Neural crest cell (in vitro differentiated cells): ENCODE data around the gene PSMB3. TPM values are rescaled to one million over a fixed set of nuclear protein-coding genes. Genes with fewer than 3 reads are reported as not detected.

Experiments
- DNase-seq: peaks from one replicate; pipeline ENCODE4 v3.0.0; 2021; ENCODE audit warnings: low read depth, mixed read lengths, low spot score
- H3K27ac Mint-ChIP-seq: one replicate; pipeline ENCODE4 v1.8.0; 2021; ENCODE audit warnings: mild to moderate bottlenecking, mixed read lengths; ENCODE audit not compliant: unreplicated experiment
- H3K27me3 Mint-ChIP-seq: 2 replicates; pipeline ENCODE4 v1.8.0; 2021; ENCODE audit warnings: low read depth, mild to moderate bottlenecking, mixed read lengths
- H3K36me3 Mint-ChIP-seq: 2 replicates; pipeline ENCODE4 v1.8.0; 2021; ENCODE audit warnings: low read depth, mild to moderate bottlenecking, mixed read lengths
- H3K4me1 Mint-ChIP-seq: 2 replicates; pipeline ENCODE4 v1.8.0; 2021; ENCODE audit warnings: mixed read lengths
- H3K4me3 Mint-ChIP-seq: one replicate; pipeline ENCODE4 v1.8.0; 2021; ENCODE audit warnings: mild to moderate bottlenecking, mixed read lengths
- H3K9me3 Mint-ChIP-seq: 2 replicates; pipeline ENCODE4 v1.8.0; 2021; ENCODE audit warnings: mixed read lengths
- total RNA-seq: library from RNA; stranded (reverse); gene quantifications from 2 replicates; pipeline ENCODE4 v1.2.1, GENCODE V29; 2021
- TF ChIP-seq, protein P1 (sequence below): fragments of 200-600 bp; sonication (generic); conservative IDR thresholded peaks from 2 replicates; pipeline ENCODE4 v1.5.0; 2021; ENCODE audit warnings: antibody characterized with exemption, mild to moderate bottlenecking

PSMB3 gene
- total RNA-seq, 1 donor from 2014 or later, result 193 TPM

DNA sequence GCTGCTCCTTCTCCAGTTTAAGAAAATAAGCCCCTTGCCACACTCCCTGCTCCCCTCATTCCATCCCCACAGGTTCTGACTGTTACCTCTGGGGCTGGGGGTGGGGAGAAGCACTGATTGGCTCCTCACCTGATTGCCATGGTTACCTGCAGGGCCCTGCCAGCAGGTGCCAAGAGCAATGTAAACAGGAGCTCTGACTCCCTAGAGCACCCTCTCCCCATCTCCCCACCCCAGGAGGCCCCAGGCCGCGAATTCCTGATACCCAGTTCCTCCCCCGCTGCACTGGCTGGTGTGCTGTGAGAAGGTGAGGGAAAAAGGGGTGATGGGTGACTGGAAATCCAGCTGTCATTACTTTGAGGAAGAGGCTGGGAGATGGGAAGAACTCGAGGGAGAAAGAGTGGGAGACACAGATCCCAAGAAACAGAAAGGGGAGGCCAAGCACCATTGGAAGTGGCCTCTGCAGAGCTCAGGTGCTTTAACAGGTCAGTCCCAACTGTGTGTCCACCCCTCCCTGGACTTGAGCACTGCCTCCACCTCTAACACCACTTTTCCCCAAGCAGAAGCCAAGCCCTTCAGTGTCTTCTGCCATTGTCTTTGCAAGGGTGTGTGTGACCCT is 8.9 kb upstream of the PSMB3 start:
- Mint-ChIP-seq H3K36me3 (peaks cover 3% of the 10 kb centered on the region), H3K27ac (peak overlapping the region; percentile 27), H3K4me1 (peaks cover 55% of the 10 kb centered on the region), H3K27me3 (no peaks in the 10 kb centered on the region), H3K4me3 (peak overlapping the region; percentile 76), H3K9me3 (no peaks in the 10 kb centered on the region)
- DNase-seq, result no peak
- TF ChIP-seq, protein P1, sequence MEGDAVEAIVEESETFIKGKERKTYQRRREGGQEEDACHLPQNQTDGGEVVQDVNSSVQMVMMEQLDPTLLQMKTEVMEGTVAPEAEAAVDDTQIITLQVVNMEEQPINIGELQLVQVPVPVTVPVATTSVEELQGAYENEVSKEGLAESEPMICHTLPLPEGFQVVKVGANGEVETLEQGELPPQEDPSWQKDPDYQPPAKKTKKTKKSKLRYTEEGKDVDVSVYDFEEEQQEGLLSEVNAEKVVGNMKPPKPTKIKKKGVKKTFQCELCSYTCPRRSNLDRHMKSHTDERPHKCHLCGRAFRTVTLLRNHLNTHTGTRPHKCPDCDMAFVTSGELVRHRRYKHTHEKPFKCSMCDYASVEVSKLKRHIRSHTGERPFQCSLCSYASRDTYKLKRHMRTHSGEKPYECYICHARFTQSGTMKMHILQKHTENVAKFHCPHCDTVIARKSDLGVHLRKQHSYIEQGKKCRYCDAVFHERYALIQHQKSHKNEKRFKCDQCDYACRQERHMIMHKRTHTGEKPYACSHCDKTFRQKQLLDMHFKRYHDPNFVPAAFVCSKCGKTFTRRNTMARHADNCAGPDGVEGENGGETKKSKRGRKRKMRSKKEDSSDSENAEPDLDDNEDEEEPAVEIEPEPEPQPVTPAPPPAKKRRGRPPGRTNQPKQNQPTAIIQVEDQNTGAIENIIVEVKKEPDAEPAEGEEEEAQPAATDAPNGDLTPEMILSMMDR, result no peak

DNA sequence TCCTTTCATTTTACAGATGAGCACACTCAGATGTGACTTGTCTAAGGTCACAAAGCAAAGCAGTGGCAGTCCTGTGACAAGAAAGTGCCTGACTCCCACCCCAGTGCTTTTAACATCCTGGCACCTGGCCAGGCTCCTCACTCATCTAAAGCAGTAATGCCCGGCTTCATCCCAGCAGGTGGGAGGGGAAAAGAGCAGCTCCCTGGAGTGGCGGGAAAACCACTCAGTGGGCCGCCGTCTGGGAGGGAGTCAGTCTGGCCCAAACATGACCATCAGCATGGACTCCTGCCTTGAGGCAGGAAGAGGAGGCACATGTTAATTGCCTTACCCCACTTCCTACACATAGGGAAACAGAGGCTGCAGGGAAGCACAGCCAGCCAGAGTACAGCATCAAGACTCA is 7.0 kb upstream of the PSMB3 start:
- Mint-ChIP-seq H3K27me3 (peaks cover 5% of the 10 kb centered on the region), H3K4me3 (peak overlapping the region; percentile 92), H3K4me1 (peaks cover 64% of the 10 kb centered on the region), H3K27ac (no peak overlapping the region), H3K36me3 (peaks cover 3% of the 10 kb centered on the region), H3K9me3 (no peaks in the 10 kb centered on the region)
- DNase-seq, result no peak
- TF ChIP-seq, protein P1, result no peak

DNA sequence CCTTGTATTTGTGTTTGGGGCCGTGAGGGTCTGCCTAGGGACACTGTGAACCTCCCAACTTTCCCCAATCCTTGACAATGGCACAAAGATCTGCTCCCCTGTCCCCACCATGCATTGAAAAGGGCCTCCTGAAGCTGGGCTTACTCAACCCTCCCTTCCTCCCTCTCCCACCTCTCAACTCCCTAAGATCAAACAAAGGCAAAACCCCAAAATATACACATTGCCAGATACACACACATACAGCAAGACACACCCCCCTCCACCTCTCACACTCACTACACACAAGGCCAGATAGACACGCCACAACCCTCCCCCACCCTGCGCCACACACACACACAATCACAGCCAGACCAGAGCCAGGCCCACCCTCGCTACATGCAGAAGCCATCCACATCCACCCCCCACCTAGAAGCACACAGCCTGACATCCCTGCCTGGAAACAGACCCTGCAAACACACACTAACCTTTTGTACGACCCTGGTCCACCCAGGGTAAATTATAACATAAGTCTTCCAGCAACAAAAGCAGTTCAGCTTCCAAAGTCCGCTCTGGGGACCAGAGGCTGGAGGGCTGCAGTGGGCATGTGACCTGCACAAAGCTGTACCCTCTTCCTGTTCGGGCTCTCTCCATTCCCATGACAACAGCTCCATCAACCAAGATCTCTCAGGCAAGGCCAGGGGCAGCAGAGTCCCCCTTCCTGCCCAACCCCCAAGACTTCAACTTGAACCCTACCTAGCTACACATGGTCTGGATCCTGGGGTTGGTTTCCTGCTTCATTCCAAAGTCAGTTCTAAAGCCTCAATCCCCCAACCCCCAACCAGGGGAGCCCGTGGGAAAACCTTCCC is 6.3 kb upstream of the PSMB3 start:
- Mint-ChIP-seq H3K9me3 (no peaks in the 10 kb centered on the region), H3K4me3 (peak overlapping the region; percentile 92), H3K4me1 (peaks cover 66% of the 10 kb centered on the region), H3K27ac (peak overlapping the region; percentile 21), H3K27me3 (peaks cover 12% of the 10 kb centered on the region), H3K36me3 (peaks cover 3% of the 10 kb centered on the region)
- DNase-seq, result no peak
- TF ChIP-seq, protein P1, result no peak

DNA sequence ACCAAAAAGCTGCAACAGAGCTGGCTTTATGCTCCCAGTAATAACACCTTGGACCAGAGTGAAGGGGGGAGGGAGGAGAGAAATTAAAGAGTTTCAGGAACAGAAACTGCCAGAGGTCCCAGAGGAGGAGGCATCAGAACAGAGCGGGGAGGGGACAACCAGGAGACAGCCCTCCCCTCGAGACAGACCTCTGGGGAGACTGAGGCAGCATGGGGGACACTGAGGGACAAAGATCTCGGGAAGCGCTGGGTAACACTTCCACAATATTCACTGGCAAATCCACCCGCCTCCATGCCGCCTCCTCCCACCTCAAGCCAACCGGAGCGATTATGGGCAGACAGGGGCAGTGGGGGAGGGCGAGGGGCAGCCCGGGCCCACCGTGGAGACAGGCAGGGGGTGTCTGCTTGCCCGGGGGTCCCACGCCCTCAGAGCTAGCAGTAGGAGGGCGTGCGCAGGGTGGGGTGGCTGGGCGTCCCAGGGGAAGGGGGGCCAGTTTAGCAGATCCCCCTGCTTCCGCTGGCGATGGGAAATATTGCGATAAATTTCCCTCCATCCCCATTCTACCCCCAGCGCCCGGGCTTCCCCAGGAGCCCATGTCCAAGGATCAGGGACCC is 5.6 kb upstream of the PSMB3 start:
- H3K4me1 Mint-ChIP-seq, result peaks cover 68% of the 10 kb centered on the region
- TF ChIP-seq, protein P1, result no peak

DNA sequence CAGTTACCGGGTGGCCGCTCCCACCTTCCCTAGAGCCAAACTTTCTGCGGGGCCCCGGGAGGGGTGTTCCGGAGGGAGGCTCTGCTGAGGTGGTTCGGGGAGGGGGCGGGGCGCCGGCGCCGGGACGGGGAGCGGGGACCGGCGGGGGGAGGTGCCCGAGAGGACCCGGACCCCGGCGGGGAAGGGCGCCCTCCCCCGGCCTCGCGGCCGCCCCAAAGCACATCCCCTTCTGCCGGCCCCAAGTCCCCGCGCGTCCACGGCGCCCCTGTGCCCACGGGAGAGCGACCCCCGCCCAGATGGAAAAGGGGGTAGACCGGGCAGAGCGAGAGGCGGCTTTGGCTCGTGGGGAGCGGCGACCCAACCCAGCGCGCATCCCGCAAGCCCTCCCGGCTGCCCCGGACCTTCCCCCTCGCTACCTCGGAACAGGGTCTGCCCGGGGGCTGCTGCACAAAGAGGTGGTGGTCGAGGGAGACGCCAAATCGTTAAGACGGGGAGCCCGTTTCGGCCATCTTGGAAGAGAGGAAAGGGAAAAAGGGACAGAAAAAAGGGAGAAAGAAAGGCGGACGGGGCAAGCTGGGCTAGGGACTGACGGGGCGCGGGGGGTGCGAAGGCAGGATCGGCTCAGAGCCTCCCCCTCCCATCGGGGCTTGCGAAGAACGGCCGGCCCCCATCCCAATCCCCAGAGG is 4.9 kb upstream of the PSMB3 start:
- Mint-ChIP-seq H3K4me3 (peak overlapping the region; percentile 92), H3K9me3 (no peaks in the 10 kb centered on the region), H3K27me3 (peaks cover 23% of the 10 kb centered on the region), H3K36me3 (peaks cover 3% of the 10 kb centered on the region), H3K27ac (peak overlapping the region; percentile 88), H3K4me1 (peaks cover 68% of the 10 kb centered on the region)
- DNase-seq, result peak; percentile 40
- TF ChIP-seq, protein P1, result peak; percentile 31

More for the DNA sequence above, 5.6 kb upstream of the PSMB3 start:
- Mint-ChIP-seq H3K9me3 (no peaks in the 10 kb centered on the region), H3K27ac (no peak overlapping the region), H3K27me3 (peaks cover 18% of the 10 kb centered on the region), H3K36me3 (peaks cover 3% of the 10 kb centered on the region), H3K4me3 (peak overlapping the region; percentile 92)
- DNase-seq, result no peak
